IMR-90 (cell line): ENCODE data around the gene SEC23A. TPM values are rescaled to one million over a fixed set of nuclear protein-coding genes. Genes with fewer than 3 reads are reported as not detected.

Experiments
- ATAC-seq: fragments of 200-7000 bp; cut with Tn5 transposase; 2 replicates; pipeline ENCODE4 v1.9.1; 2020; ENCODE audit warnings: low read depth, mild to moderate bottlenecking, moderate library complexity
- BruUV-seq: library from RNA; stranded (reverse); fragments of 400-500 nt; replicated peaks from 2 replicates; lab custom pipeline; 2021; lab: Mats Ljungman, UMichigan
- CTCF ChIA-PET: fragments of 300-600 bp; formaldehyde crosslinking; extraction: SDS; loops from one replicate; lab custom pipeline; 2021; ENCODE audit warnings: antibody characterized with exemption; lab: Yijun Ruan, JAX
- POLR2A ChIA-PET: fragments of 300-600 bp; sonication (Branson Sonifier 250); formaldehyde crosslinking; loops from one replicate; lab custom pipeline; 2022; ENCODE audit warnings: antibody characterized with exemption; ENCODE audit not compliant: unreplicated experiment; lab: Charles Lee
- DNase-seq: peaks from one replicate; pipeline ENCODE4 v3.0.0; 2013
- H2AFZ ChIP-seq: replicated peaks from 2 replicates; pipeline ENCODE3; 2013; ENCODE audit warnings: low read length, mild to moderate bottlenecking; ENCODE audit not compliant: poor library complexity
- H2AK5ac ChIP-seq: 2 replicates; pipeline ENCODE4 v1.6.1; 2013; ENCODE audit warnings: low read depth, low read length, inconsistent platforms
- H2AK9ac ChIP-seq: replicated peaks from 2 replicates; pipeline ENCODE3; 2013; ENCODE audit warnings: mild to moderate bottlenecking, low read depth, low read length, moderate library complexity; ENCODE audit not compliant: poor library complexity
- H2BK120ac ChIP-seq: 2 replicates; pipeline ENCODE4 v1.6.1; 2013; ENCODE audit warnings: low read depth, low read length, inconsistent platforms
- H2BK15ac ChIP-seq: 3 replicates; pipeline ENCODE4 v1.6.1; 2013; ENCODE audit warnings: low read depth, low read length, inconsistent platforms
- H2BK20ac ChIP-seq: 2 replicates; pipeline ENCODE4 v1.6.1; 2013; ENCODE audit warnings: low read depth, mild to moderate bottlenecking, inconsistent platforms, low read length, moderate library complexity
- H2BK5ac ChIP-seq: 2 replicates; pipeline ENCODE4 v1.6.1; 2013; ENCODE audit warnings: mild to moderate bottlenecking, low read depth, low read length, inconsistent platforms; ENCODE audit not compliant: poor library complexity, severe bottlenecking
- H3K14ac ChIP-seq: replicated peaks from 2 replicates; pipeline ENCODE4 v1.6.1; 2013; ENCODE audit warnings: low read depth, low read length, inconsistent platforms
- H3K18ac ChIP-seq: 2 replicates; pipeline ENCODE4 v1.6.1; 2013; ENCODE audit warnings: low read depth, low read length, control low read depth
- H3K23ac ChIP-seq: 2 replicates; pipeline ENCODE4 v1.6.1; 2013; ENCODE audit warnings: low read depth, low read length, inconsistent platforms
- H3K27ac ChIP-seq: 2 replicates; pipeline ENCODE4 v1.5.1; 2013; ENCODE audit warnings: mild to moderate bottlenecking, control low read depth, low read length; ENCODE audit not compliant: insufficient read depth
- H3K27me3 ChIP-seq: 2 replicates; pipeline ENCODE4 v1.6.1; 2013; ENCODE audit warnings: low read length; ENCODE audit not compliant: control insufficient read depth, insufficient read depth
- H3K36me3 ChIP-seq: 2 replicates; pipeline ENCODE4 v1.6.1; 2013; ENCODE audit warnings: low read length, mixed read lengths; ENCODE audit not compliant: control insufficient read depth, insufficient read depth
- H3K4ac ChIP-seq: 2 replicates; pipeline ENCODE4 v1.6.1; 2013; ENCODE audit warnings: low read depth, low read length, inconsistent platforms
- H3K4me1 ChIP-seq: 2 replicates; pipeline ENCODE4 v1.6.1; 2013; ENCODE audit warnings: low read length, mixed read lengths; ENCODE audit not compliant: control insufficient read depth, insufficient read depth
- H3K4me2 ChIP-seq: 2 replicates; pipeline ENCODE4 v1.6.1; 2013; ENCODE audit warnings: low read depth, mild to moderate bottlenecking, control low read depth, low read length, moderate library complexity
- H3K4me3 ChIP-seq: 2 replicates; pipeline ENCODE4 v1.5.1; 2013; ENCODE audit warnings: low read depth, mild to moderate bottlenecking, control low read depth, low read length, moderate library complexity; ENCODE audit not compliant: insufficient read depth
- H3K56ac ChIP-seq: 2 replicates; pipeline ENCODE4 v1.6.1; 2013; ENCODE audit warnings: low read length, inconsistent platforms; ENCODE audit not compliant: insufficient read depth; ENCODE audit errors: extremely low read depth
- H3K79me1 ChIP-seq, 2 experiments: 2 replicates each; pipeline ENCODE4 v1.6.1; 2013; ENCODE audit warnings: low read length in 2 of 2, inconsistent platforms in 1 of 2, low read depth in 1 of 2
- H3K9ac ChIP-seq: 2 replicates; pipeline ENCODE4 v1.6.1; 2013; ENCODE audit warnings: low read depth, low read length, control low read depth
- H3K9me1 ChIP-seq: 2 replicates; pipeline ENCODE4 v1.6.1; 2013; ENCODE audit warnings: low read length, inconsistent platforms; ENCODE audit not compliant: insufficient read depth
- H3K9me3 ChIP-seq: 2 replicates; pipeline ENCODE4 v1.6.1; 2013; ENCODE audit warnings: low read length; ENCODE audit not compliant: control insufficient read depth, insufficient read depth
- H4K20me1 ChIP-seq: 2 replicates; pipeline ENCODE4 v1.6.1; 2013; ENCODE audit warnings: low read length, inconsistent platforms; ENCODE audit not compliant: insufficient read depth
- H4K5ac ChIP-seq: 2 replicates; pipeline ENCODE4 v1.6.1; 2013; ENCODE audit warnings: mild to moderate bottlenecking, low read depth, low read length, control low read depth
- H4K8ac ChIP-seq, 2 experiments: 2 replicates each; pipeline ENCODE4 v1.6.1; 2013; ENCODE audit warnings: low read depth in 2 of 2, low read length in 2 of 2, control low read depth in 1 of 2, inconsistent platforms in 1 of 2
- H4K91ac ChIP-seq: 2 replicates; pipeline ENCODE4 v1.6.1; 2013; ENCODE audit warnings: low read depth, low read length, inconsistent platforms; ENCODE audit not compliant: insufficient read depth
- CEBPB ChIP-seq: IDR thresholded peaks from 2 replicates; pipeline ENCODE4 v1.6.1; 2012; ENCODE audit warnings: low read depth, low read length, improper control_type of control experiment
- CHD1 ChIP-seq: IDR thresholded peaks from 2 replicates; pipeline ENCODE4 v1.6.1; 2012; ENCODE audit warnings: low read depth, low read length, improper control_type of control experiment
- FOS ChIP-seq: fragments of 150-350 bp; IDR thresholded peaks from 2 replicates; pipeline ENCODE4 v1.6.1; 2016; ENCODE audit warnings: low read depth, low read length
- MAFK ChIP-seq: IDR thresholded peaks from 2 replicates; pipeline ENCODE4 v1.6.1; 2012; ENCODE audit warnings: low read depth, low read length, improper control_type of control experiment
- MAZ ChIP-seq: IDR thresholded peaks from 2 replicates; pipeline ENCODE4 v1.6.1; 2012; ENCODE audit warnings: low read depth, mild to moderate bottlenecking, low read length, improper control_type of control experiment, moderate library complexity, borderline replicate concordance
- MXI1 ChIP-seq: IDR thresholded peaks from 2 replicates; pipeline ENCODE4 v1.6.1; 2012; ENCODE audit warnings: low read depth, mild to moderate bottlenecking, low read length, moderate library complexity, borderline replicate concordance
- POLR2A ChIP-seq: IDR thresholded peaks from 2 replicates; pipeline ENCODE4 v1.6.1; 2012; ENCODE audit warnings: mild to moderate bottlenecking, low read depth, low read length
- RCOR1 ChIP-seq: IDR thresholded peaks from 2 replicates; pipeline ENCODE4 v1.6.1; 2012; ENCODE audit warnings: mild to moderate bottlenecking, low read length, improper control_type of control experiment; ENCODE audit not compliant: insufficient replicate concordance
- RFX5 ChIP-seq: IDR thresholded peaks from 2 replicates; pipeline ENCODE4 v1.8.0; 2012; ENCODE audit warnings: low read depth, mild to moderate bottlenecking, low read length, moderate library complexity
- SMC3 ChIP-seq: fragments of 150-350 bp; IDR thresholded peaks from 2 replicates; pipeline ENCODE4 v1.6.1; 2016; ENCODE audit warnings: low read depth, mild to moderate bottlenecking, antibody characterized with exemption, low read length, moderate library complexity
- WGBS, 2 experiments: methylation state at CpG; one replicate each; pipeline versions ENCODE4 v1.1.5 to v1.1.7; 2013; ENCODE audit warnings: missing lambda C conversion rate in 2 of 2; ENCODE audit not compliant: insufficient read length in 1 of 2; ENCODE audit errors: extremely low coverage in 2 of 2; 5-methylcytosine and 5-hydroxymethylcytosine counted together
- dilution Hi-C: fragments of 300-500 bp; cut with HindIII; formaldehyde crosslinking; loops from one replicate; pipeline ENCODE4 v1.14.3; 2018; ENCODE audit warnings: low sequenced_read_pairs; ENCODE audit not compliant: unreplicated experiment
- in situ Hi-C: fragments of 300-500 bp; cut with MboI; formaldehyde crosslinking; loops from 3 replicates; pipeline ENCODE4 v1.14.3; 2019; ENCODE audit warnings: low sequenced_read_pairs, inconsistent platforms, mixed read lengths
- intact Hi-C: fragments of 100-400 bp; cut with micrococcal nuclease; formaldehyde crosslinking; loops from 2 replicates; pipeline ENCODE4 v1.10.0; 2022
- polyA plus RNA-seq, 3 experiments: library from polyadenylated mRNA; depleted of rRNA; stranded (reverse); fragments of >200 nt; gene quantifications; 2 replicates each; pipeline ENCODE4 v1.2.3, GENCODE V29; 2012; ENCODE audit warnings: low replicate concordance in 1 of 3
- total RNA-seq: library from RNA; depleted of rRNA; stranded (reverse); fragments of >200 nt; gene quantifications from 2 replicates; pipeline ENCODE4 v1.2.3, GENCODE V29; 2012
- TF ChIP-seq, protein P1 (sequence below): conservative IDR thresholded peaks from 2 replicates; pipeline ENCODE4 v1.5.1; 2012; ENCODE audit warnings: mild to moderate bottlenecking, low read depth, low read length, improper control_type of control experiment
- TF ChIP-seq, protein P2 (sequence below): fragments of 150-350 bp; IDR thresholded peaks from 2 replicates; pipeline ENCODE4 v1.6.1; 2017; ENCODE audit warnings: mild to moderate bottlenecking, antibody characterized with exemption, low read length, low read depth
- TF ChIP-seq, protein P3 (sequence below): fragments of 150-350 bp; IDR thresholded peaks from 2 replicates; pipeline ENCODE4 v1.6.1; 2016; ENCODE audit warnings: low read depth, mild to moderate bottlenecking, low read length, moderate library complexity, borderline replicate concordance

SEC23A gene
- total and polyA plus RNA-seq, 2 of the 4 experiments (the other 2 are of a cell fraction) = 141 to 609 TPM

DNA sequence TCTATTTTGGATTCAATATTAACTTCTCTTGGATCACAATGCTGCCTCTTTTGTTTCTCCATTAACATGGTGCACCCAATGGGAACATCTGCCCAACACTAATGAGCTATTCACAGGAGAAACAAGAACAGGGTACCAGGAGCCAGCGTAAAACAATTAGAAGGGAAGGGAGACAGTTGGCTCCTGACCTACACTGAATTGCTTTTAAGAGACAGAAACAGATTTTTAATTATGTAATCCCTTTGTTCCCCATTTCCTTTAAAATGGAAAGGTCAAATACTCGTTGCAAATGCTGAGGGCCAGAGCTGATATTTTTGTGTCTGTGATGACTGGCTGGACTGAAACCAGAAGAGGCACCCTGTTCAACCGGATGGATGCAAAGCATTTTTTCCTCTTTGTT is 108.3 kb downstream of the SEC23A start:
- Histone ChIP-seq H3K27me3 (no peaks in the 10 kb centered on the region), H2AK5ac (no peak overlapping the region), H3K18ac (no peak overlapping the region), H3K9me1 (no peaks in the 10 kb centered on the region), H2AFZ (no peak overlapping the region), H3K27ac (no peak overlapping the region), H3K4me3 (no peak overlapping the region), H3K4ac (no peak overlapping the region), H3K79me1 (no peaks in the 10 kb centered on the region), H2AK9ac (no peak overlapping the region), H4K20me1 (no peaks in the 10 kb centered on the region), H3K9me3 (no peaks in the 10 kb centered on the region), H2BK20ac (no peak overlapping the region), H3K4me1 (no peaks in the 10 kb centered on the region), H2BK5ac (no peak overlapping the region), H3K9ac (no peak overlapping the region), H3K23ac (no peak overlapping the region), H4K8ac (no peak overlapping the region), H2BK120ac (no peak overlapping the region), H4K91ac (no peak overlapping the region), H3K36me3 (no peaks in the 10 kb centered on the region), H3K56ac (no peak overlapping the region), H2BK15ac (no peak overlapping the region), H3K14ac (no peak overlapping the region), H4K5ac (no peak overlapping the region), H3K4me2 (no peak overlapping the region)
- ATAC-seq (no peak), DNase-seq (no peak)
- ChIA-PET POLR2A (no interaction called here), CTCF (interaction anchor here (0.6 to 1.2 kb wide), 2 partner anchors 9 to 43 kb away, joined by 4 to 5 read pairs; no protein-coding TSS in a partner anchor)
- in situ Hi-C loops = no loop called here
- TF ChIP-seq POLR2A (no peak), SMC3 (no peak), MAZ (no peak), FOS (no peak), MXI1 (no peak), RFX5 (no peak), RCOR1 (no peak), MAFK (no peak), CEBPB (no peak), CHD1 (no peak)
- TF ChIP-seq, protein P1, sequence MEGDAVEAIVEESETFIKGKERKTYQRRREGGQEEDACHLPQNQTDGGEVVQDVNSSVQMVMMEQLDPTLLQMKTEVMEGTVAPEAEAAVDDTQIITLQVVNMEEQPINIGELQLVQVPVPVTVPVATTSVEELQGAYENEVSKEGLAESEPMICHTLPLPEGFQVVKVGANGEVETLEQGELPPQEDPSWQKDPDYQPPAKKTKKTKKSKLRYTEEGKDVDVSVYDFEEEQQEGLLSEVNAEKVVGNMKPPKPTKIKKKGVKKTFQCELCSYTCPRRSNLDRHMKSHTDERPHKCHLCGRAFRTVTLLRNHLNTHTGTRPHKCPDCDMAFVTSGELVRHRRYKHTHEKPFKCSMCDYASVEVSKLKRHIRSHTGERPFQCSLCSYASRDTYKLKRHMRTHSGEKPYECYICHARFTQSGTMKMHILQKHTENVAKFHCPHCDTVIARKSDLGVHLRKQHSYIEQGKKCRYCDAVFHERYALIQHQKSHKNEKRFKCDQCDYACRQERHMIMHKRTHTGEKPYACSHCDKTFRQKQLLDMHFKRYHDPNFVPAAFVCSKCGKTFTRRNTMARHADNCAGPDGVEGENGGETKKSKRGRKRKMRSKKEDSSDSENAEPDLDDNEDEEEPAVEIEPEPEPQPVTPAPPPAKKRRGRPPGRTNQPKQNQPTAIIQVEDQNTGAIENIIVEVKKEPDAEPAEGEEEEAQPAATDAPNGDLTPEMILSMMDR = no peak
- TF ChIP-seq, protein P2, sequence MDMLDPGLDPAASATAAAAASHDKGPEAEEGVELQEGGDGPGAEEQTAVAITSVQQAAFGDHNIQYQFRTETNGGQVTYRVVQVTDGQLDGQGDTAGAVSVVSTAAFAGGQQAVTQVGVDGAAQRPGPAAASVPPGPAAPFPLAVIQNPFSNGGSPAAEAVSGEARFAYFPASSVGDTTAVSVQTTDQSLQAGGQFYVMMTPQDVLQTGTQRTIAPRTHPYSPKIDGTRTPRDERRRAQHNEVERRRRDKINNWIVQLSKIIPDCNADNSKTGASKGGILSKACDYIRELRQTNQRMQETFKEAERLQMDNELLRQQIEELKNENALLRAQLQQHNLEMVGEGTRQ = no peak
- TF ChIP-seq, protein P3, sequence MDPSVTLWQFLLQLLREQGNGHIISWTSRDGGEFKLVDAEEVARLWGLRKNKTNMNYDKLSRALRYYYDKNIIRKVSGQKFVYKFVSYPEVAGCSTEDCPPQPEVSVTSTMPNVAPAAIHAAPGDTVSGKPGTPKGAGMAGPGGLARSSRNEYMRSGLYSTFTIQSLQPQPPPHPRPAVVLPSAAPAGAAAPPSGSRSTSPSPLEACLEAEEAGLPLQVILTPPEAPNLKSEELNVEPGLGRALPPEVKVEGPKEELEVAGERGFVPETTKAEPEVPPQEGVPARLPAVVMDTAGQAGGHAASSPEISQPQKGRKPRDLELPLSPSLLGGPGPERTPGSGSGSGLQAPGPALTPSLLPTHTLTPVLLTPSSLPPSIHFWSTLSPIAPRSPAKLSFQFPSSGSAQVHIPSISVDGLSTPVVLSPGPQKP = no peak
- no CpG with 5 or more reads among the region's 3 CpGs for WGBS, 2 experiments
- intact Hi-C loops = no loop called here
- BruUV-seq = no TSS peak
- dilution Hi-C loops = no loop called here
